HepG2 (cell line): ENCODE results near the gene TMEM260. TPM values are rescaled to one million over a fixed set of nuclear protein-coding genes. Genes with fewer than 3 reads are reported as not detected.

Source experiments
- ATAC-seq: fragments of 200-7000 bp; cut with Tn5 transposase; 3 replicates; pipeline ENCODE4 v1.9.1; 2020; ENCODE audit warnings: mild to moderate bottlenecking, moderate library complexity
- BruUV-seq: library from RNA; stranded (reverse); fragments of 400-500 nt; replicated peaks from 2 replicates; lab custom pipeline; 2021; lab: Mats Ljungman, UMichigan
- CTCF ChIA-PET: fragments of 300-600 bp; formaldehyde crosslinking; extraction: SDS; loops from one replicate; lab custom pipeline; 2021; ENCODE audit warnings: low total read pairs, inconsistent platforms, low intra/inter-chr PET ratio; lab: Yijun Ruan, JAX
- POLR2A ChIA-PET: fragments of 350-600 bp; sonication (Branson Sonifier 250); formaldehyde crosslinking; loops from one replicate; lab custom pipeline; 2020; ENCODE audit warnings: antibody characterized with exemption, inconsistent platforms; lab: Yijun Ruan, JAX
- DNase-seq: peaks from one replicate; pipeline ENCODE4 v3.0.0-alpha.2; 2015; ENCODE audit warnings: low spot score
- FAIRE-seq: peaks from 3 replicates; lab custom pipeline; 2011; peaks lifted over from hg19 to GRCh38; lab: Jason Lieb, UNC
- H2AFZ ChIP-seq: one replicate; pipeline ENCODE4 v1.6.1; 2011; ENCODE audit warnings: low read length, inconsistent platforms
- H3K27ac ChIP-seq: fragments of 300-600 bp; 3 replicates; pipeline ENCODE4 v1.8.0; 2011; ENCODE audit warnings: mixed run types, mild to moderate bottlenecking, mixed read lengths, low read length, inconsistent platforms; ENCODE audit not compliant: insufficient read depth; ENCODE audit errors: extremely low read length
- H3K27me3 ChIP-seq, 2 experiments: fragments of 200-600 bp in 1 of 2; 2 replicates in 1 of 2; 3 replicates in 1 of 2; pipeline versions ENCODE4 v1.6.0 to v1.8.0; 2011; ENCODE audit warnings: low read length in 2 of 2, mild to moderate bottlenecking in 2 of 2, moderate library complexity in 2 of 2, inconsistent platforms in 1 of 2; ENCODE audit not compliant: insufficient read depth in 2 of 2, control insufficient read depth in 1 of 2
- H3K36me3 ChIP-seq, 2 experiments: fragments of 200-600 bp in 1 of 2; replicated peaks in 1 of 2; 2 replicates in 1 of 2; 3 replicates in 1 of 2; pipeline versions ENCODE4 v1.5.1 to v1.8.0; 2011; ENCODE audit warnings: low read length in 2 of 2, inconsistent platforms in 1 of 2; ENCODE audit not compliant: insufficient read depth in 2 of 2, control insufficient read depth in 1 of 2
- H3K4me1 ChIP-seq: 2 replicates; pipeline ENCODE4 v1.5.1; 2012; ENCODE audit warnings: low read length, inconsistent platforms; ENCODE audit not compliant: insufficient read depth
- H3K4me2 ChIP-seq: 2 replicates; pipeline ENCODE4 v1.6.0; 2011; ENCODE audit warnings: low read depth, low read length, inconsistent platforms
- H3K4me3 ChIP-seq, 3 experiments: fragments of 200-600 bp in 1 of 3; sonication (generic), shearing (Covaris generic) in 1 of 3; replicated peaks in 1 of 3; 2 replicates each; pipeline ENCODE4 v1.5.1; 2011 to 2016; ENCODE audit warnings: low read length in 3 of 3, inconsistent platforms in 2 of 3, low read depth in 2 of 3, mild to moderate bottlenecking in 2 of 3, control low read depth in 1 of 3, mixed read lengths in 1 of 3; ENCODE audit not compliant: insufficient read depth in 1 of 3
- H3K79me2 ChIP-seq: one replicate; pipeline ENCODE4 v1.6.1; 2011; ENCODE audit warnings: low read length, inconsistent platforms; ENCODE audit not compliant: insufficient read depth
- H3K9ac ChIP-seq: 2 replicates; pipeline ENCODE4 v1.6.0; 2011; ENCODE audit warnings: mild to moderate bottlenecking, low read depth, low read length, inconsistent platforms; ENCODE audit not compliant: insufficient read depth
- H3K9me3 ChIP-seq: 2 replicates; pipeline ENCODE4 v1.5.1; 2012; ENCODE audit warnings: mild to moderate bottlenecking, low read length
- H4K20me1 ChIP-seq: 2 replicates; pipeline ENCODE4 v1.6.0; 2011; ENCODE audit warnings: inconsistent platforms, mild to moderate bottlenecking, low read length, moderate library complexity; ENCODE audit not compliant: insufficient read depth
- SMC3 ChIP-seq: IDR thresholded peaks from 2 replicates; pipeline ENCODE4 v1.6.1; 2011; ENCODE audit warnings: low read length, improper control_type of control experiment
- WGBS: methylation state at CpG from one replicate; pipeline ENCODE4 v1.1.6; 2017; ENCODE audit warnings: low lambda C conversion rate; 5-methylcytosine and 5-hydroxymethylcytosine counted together
- in situ Hi-C: cut with HindIII; loops from 2 replicates; pipeline ENCODE4 v1.10.0; 2017; ENCODE audit warnings: low pct_unique_long_range_greater_than_20kb; ENCODE audit not compliant: extremely low pct_ligation_motif_present
- intact Hi-C: fragments of 100-400 bp; cut with micrococcal nuclease; formaldehyde crosslinking; loops from one replicate; pipeline ENCODE4 v1.10.0; 2022; ENCODE audit not compliant: unreplicated experiment
- polyA plus RNA-seq, 8 experiments: library from polyadenylated mRNA; depleted of rRNA in 3 of 8; stranded (reverse) in 7 of 8; unstranded in 1 of 8; fragments of >200 nt; fragmentation: Illumina TruSeq in 4 of 8; extraction: Trizol in 4 of 8; gene quantifications; 2 replicates each; pipeline versions ENCODE4 v1.2.1 to v1.2.3, GENCODE V29; 2011 to 2016; ENCODE audit warnings: low read depth in 4 of 8, missing spikeins in 1 of 8, mixed read lengths in 1 of 8; ENCODE audit not compliant: insufficient read depth in 1 of 8
- total RNA-seq, 5 experiments: library from RNA; depleted of rRNA; stranded (reverse); fragments of >200 nt; fragmentation: Illumina TruSeq; extraction: Trizol; gene quantifications; 2 replicates each; pipeline ENCODE4 v1.2.3, GENCODE V29; 2016; ENCODE audit warnings: low read depth in 1 of 5
- TF ChIP-seq, protein P1 (sequence below), 2 experiments: IDR thresholded peaks; 2 replicates each; pipeline ENCODE4 v1.6.1; 2011 to 2012; ENCODE audit warnings: low read length in 2 of 2, borderline replicate concordance in 1 of 2, low read depth in 1 of 2, mild to moderate bottlenecking in 1 of 2, moderate library complexity in 1 of 2
- TF ChIP-seq, protein P2 (sequence below): IDR thresholded peaks from 2 replicates; pipeline ENCODE4 v1.6.1; 2018; ENCODE audit warnings: missing genetic modification reagents
- TF ChIP-seq, protein P3 (sequence below): sonication (generic); formaldehyde crosslinking; IDR thresholded peaks from 2 replicates; pipeline ENCODE4 v1.5.0; 2020; ENCODE audit warnings: mild to moderate bottlenecking, missing genetic modification reagents
- TF ChIP-seq, protein P4 (sequence below): sonication (generic); formaldehyde crosslinking; IDR thresholded peaks from 2 replicates; pipeline ENCODE4 v1.4.0; 2020; ENCODE audit warnings: missing genetic modification reagents
- TF ChIP-seq, protein P5 (sequence below): sonication (generic); formaldehyde crosslinking; IDR thresholded peaks from 2 replicates; pipeline ENCODE4 v1.5.0; 2020; ENCODE audit warnings: mild to moderate bottlenecking, missing genetic modification reagents, moderate library complexity

TMEM260 gene
- total and polyA plus RNA-seq, 2 of the 13 experiments (the other 11 are each of a cell fraction or from before 2014, with no cell fraction given): 7.7 to 9.3 TPM

DNA sequence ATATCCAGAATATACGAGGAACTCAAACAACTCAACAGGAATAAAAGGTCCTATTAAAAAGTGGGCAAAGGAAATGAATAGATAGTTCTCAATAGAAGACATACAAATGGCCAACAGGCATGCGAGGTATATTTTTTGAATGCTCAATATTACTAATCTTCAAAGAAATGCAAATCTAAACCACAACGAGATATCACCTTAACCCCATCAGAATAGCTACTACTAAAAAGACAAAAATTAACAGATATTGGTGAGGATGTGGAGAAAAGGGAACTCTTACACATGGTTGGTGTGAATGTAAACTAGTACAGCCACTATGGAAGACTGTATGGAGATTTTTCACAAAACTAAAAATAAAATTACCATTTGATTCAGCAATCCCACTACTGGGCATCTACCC, 99.2 kb downstream of the TMEM260 start (continued):
- TF ChIP-seq, protein P1, sequence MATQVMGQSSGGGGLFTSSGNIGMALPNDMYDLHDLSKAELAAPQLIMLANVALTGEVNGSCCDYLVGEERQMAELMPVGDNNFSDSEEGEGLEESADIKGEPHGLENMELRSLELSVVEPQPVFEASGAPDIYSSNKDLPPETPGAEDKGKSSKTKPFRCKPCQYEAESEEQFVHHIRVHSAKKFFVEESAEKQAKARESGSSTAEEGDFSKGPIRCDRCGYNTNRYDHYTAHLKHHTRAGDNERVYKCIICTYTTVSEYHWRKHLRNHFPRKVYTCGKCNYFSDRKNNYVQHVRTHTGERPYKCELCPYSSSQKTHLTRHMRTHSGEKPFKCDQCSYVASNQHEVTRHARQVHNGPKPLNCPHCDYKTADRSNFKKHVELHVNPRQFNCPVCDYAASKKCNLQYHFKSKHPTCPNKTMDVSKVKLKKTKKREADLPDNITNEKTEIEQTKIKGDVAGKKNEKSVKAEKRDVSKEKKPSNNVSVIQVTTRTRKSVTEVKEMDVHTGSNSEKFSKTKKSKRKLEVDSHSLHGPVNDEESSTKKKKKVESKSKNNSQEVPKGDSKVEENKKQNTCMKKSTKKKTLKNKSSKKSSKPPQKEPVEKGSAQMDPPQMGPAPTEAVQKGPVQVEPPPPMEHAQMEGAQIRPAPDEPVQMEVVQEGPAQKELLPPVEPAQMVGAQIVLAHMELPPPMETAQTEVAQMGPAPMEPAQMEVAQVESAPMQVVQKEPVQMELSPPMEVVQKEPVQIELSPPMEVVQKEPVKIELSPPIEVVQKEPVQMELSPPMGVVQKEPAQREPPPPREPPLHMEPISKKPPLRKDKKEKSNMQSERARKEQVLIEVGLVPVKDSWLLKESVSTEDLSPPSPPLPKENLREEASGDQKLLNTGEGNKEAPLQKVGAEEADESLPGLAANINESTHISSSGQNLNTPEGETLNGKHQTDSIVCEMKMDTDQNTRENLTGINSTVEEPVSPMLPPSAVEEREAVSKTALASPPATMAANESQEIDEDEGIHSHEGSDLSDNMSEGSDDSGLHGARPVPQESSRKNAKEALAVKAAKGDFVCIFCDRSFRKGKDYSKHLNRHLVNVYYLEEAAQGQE (IDR thresholded peaks at IDR 0.05; ENCODE audit: borderline replicate concordance in 1 of 2, low read depth in 1 of 2, low read length in 2 of 2): no peak
- TF ChIP-seq, protein P2, sequence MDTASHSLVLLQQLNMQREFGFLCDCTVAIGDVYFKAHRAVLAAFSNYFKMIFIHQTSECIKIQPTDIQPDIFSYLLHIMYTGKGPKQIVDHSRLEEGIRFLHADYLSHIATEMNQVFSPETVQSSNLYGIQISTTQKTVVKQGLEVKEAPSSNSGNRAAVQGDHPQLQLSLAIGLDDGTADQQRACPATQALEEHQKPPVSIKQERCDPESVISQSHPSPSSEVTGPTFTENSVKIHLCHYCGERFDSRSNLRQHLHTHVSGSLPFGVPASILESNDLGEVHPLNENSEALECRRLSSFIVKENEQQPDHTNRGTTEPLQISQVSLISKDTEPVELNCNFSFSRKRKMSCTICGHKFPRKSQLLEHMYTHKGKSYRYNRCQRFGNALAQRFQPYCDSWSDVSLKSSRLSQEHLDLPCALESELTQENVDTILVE (CRISPR knock-in tag): no peak

DNA sequence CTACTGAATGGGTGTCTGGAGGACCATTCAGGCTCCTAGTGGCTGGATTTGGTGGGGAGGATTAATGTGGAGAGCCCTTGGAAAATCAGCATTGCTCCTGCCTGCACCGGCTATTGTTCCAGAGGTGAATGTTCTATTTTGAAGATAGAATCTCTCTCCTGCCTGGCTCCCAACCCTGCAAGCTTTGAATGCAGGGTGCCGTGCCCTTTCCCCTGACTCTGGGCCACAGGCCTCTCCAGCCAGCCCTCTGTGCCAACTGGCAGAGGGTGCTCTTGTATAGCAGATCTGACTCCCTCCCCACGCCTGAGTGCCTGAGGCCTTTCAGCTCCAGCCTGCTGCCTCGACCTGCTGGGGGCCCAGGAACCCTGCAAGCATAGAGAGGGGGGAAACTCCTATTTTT, 106.8 kb downstream of the TMEM260 start:
- Histone ChIP-seq H2AFZ (no peak overlapping the region), H4K20me1 (no peaks in the 10 kb centered on the region), H3K36me3 (no peaks in the 10 kb centered on the region), H3K4me2 (no peak overlapping the region), H3K27ac (no peak overlapping the region), H3K27me3 (no peaks in the 10 kb centered on the region), H3K4me3 (no peak overlapping the region), H3K79me2 (no peaks in the 10 kb centered on the region), H3K4me1 (no peaks in the 10 kb centered on the region), H3K9ac (no peak overlapping the region), H3K9me3 (no peaks in the 10 kb centered on the region)
- peak; percentile 6 for DNase-seq
- peak; percentile 87 for ATAC-seq
- FAIRE-seq: no peak
- WGBS: 36% methylated on average over 4 of the region's 4 CpGs
- CTCF ChIA-PET: no interaction called here
- intact Hi-C loops: no loop called here
- BruUV-seq: no TSS peak
- in situ Hi-C loops: loop anchor here (25.0 kb wide), 1 partner anchor 376 kb away; no protein-coding TSS in a partner anchor
- POLR2A ChIA-PET: no interaction called here
- TF ChIP-seq, protein P3, sequence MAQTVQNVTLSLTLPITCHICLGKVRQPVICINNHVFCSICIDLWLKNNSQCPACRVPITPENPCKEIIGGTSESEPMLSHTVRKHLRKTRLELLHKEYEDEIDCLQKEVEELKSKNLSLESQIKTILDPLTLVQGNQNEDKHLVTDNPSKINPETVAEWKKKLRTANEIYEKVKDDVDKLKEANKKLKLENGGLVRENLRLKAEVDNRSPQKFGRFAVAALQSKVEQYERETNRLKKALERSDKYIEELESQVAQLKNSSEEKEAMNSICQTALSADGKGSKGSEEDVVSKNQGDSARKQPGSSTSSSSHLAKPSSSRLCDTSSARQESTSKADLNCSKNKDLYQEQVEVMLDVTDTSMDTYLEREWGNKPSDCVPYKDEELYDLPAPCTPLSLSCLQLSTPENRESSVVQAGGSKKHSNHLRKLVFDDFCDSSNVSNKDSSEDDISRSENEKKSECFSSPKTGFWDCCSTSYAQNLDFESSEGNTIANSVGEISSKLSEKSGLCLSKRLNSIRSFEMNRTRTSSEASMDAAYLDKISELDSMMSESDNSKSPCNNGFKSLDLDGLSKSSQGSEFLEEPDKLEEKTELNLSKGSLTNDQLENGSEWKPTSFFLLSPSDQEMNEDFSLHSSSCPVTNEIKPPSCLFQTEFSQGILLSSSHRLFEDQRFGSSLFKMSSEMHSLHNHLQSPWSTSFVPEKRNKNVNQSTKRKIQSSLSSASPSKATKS (CRISPR knock-in tag): no peak
- TF ChIP-seq SMC3: 0 out of 2 replicates have a peak, but pooled peaks have one; percentile 5
- TF ChIP-seq, protein P4, sequence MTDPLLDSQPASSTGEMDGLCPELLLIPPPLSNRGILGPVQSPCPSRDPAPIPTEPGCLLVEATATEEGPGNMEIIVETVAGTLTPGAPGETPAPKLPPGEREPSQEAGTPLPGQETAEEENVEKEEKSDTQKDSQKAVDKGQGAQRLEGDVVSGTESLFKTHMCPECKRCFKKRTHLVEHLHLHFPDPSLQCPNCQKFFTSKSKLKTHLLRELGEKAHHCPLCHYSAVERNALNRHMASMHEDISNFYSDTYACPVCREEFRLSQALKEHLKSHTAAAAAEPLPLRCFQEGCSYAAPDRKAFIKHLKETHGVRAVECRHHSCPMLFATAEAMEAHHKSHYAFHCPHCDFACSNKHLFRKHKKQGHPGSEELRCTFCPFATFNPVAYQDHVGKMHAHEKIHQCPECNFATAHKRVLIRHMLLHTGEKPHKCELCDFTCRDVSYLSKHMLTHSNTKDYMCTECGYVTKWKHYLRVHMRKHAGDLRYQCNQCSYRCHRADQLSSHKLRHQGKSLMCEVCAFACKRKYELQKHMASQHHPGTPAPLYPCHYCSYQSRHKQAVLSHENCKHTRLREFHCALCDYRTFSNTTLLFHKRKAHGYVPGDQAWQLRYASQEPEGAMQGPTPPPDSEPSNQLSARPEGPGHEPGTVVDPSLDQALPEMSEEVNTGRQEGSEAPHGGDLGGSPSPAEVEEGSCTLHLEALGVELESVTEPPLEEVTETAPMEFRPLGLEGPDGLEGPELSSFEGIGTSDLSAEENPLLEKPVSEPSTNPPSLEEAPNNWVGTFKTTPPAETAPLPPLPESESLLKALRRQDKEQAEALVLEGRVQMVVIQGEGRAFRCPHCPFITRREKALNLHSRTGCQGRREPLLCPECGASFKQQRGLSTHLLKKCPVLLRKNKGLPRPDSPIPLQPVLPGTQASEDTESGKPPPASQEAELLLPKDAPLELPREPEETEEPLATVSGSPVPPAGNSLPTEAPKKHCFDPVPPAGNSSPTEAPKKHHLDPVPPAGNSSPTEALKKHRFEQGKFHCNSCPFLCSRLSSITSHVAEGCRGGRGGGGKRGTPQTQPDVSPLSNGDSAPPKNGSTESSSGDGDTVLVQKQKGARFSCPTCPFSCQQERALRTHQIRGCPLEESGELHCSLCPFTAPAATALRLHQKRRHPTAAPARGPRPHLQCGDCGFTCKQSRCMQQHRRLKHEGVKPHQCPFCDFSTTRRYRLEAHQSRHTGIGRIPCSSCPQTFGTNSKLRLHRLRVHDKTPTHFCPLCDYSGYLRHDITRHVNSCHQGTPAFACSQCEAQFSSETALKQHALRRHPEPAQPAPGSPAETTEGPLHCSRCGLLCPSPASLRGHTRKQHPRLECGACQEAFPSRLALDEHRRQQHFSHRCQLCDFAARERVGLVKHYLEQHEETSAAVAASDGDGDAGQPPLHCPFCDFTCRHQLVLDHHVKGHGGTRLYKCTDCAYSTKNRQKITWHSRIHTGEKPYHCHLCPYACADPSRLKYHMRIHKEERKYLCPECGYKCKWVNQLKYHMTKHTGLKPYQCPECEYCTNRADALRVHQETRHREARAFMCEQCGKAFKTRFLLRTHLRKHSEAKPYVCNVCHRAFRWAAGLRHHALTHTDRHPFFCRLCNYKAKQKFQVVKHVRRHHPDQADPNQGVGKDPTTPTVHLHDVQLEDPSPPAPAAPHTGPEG (CRISPR knock-in tag): no peak
- TF ChIP-seq, protein P5, sequence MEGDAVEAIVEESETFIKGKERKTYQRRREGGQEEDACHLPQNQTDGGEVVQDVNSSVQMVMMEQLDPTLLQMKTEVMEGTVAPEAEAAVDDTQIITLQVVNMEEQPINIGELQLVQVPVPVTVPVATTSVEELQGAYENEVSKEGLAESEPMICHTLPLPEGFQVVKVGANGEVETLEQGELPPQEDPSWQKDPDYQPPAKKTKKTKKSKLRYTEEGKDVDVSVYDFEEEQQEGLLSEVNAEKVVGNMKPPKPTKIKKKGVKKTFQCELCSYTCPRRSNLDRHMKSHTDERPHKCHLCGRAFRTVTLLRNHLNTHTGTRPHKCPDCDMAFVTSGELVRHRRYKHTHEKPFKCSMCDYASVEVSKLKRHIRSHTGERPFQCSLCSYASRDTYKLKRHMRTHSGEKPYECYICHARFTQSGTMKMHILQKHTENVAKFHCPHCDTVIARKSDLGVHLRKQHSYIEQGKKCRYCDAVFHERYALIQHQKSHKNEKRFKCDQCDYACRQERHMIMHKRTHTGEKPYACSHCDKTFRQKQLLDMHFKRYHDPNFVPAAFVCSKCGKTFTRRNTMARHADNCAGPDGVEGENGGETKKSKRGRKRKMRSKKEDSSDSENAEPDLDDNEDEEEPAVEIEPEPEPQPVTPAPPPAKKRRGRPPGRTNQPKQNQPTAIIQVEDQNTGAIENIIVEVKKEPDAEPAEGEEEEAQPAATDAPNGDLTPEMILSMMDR (CRISPR knock-in tag): peak; percentile 61
